ENCODE measurements around the gene SMURF2.

SMURF2 gene

GRCh38 chr17:64533784-64534183 is 128.3 kb downstream of the SMURF2 start:
- no peak for DNase-seq

DNA sequence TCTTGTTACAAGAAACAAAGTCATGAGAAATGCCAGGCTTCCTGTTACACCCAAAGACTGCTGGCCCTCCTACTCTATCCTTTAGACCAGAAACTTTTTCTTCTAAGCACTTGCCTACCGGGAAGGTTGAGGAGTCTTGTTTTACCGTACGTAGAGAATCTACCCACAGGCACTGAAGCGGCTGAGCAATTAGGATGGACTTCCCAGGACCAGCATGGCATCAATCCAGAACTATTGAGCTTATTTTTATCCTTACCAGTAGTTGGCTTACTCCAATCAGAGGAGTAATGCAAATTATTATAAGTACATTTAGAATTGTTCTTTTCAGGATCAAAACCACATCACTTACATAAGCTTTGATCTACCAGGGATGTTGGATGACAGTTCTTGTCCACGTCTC is 129.7 kb downstream of the SMURF2 start:
- no peak for DNase-seq

- no peak for DNase-seq
Measured at GRCh38 chr17:64531955-64532371, 130.1 kb downstream of the SMURF2 start.

DNA sequence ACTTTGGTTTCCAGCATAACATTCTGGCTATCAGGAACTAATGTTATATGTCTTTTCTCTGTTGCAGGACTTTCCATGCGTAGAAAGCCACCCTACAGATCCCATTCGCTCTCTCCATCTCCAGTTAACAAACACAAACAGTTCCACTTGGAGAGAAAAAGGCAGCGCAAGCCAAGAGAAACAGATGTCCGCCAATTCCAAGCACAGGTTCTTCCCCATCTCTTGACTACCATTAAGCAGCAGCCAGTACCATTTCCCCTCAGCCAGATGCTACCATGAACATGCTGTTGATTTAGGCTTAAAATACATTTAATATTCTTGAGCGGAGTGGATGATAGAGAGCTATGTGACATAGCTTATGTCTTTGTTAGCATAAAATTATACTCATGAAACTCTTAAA is 132.9 kb downstream of the SMURF2 start:
- no peak for DNase-seq

DNA sequence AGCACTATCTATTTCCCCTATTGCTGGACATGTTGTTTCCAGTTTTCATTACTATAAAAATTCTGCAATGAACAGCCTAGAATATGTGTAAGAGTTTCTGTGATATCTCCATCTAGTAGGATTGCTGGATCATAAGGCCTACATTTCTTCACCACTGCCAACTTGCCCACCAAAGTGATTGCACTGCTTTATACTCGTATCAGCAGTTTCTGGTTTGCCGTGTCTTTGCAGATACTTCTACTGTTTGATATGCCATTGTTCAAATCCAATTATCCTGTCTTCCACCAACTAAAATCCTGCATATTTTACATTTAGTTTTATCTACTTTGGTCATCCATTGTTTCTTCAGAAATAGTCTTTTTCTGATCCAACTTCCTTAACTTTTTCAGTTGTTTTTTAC is 134.2 kb downstream of the SMURF2 start:
- DNase-seq, result no peak

GRCh38 chr17:64520359-64520758 is 141.7 kb downstream of the SMURF2 start:
- no peak for DNase-seq

GRCh38 chr17:64519601-64520000 is 142.5 kb downstream of the SMURF2 start:
- no peak for DNase-seq

- no peak for DNase-seq
Measured at GRCh38 chr17:64515829-64516228, 146.3 kb downstream of the SMURF2 start.

GRCh38 chr17:64515419-64515818 is 146.7 kb downstream of the SMURF2 start:
- DNase-seq, result no peak

DNA sequence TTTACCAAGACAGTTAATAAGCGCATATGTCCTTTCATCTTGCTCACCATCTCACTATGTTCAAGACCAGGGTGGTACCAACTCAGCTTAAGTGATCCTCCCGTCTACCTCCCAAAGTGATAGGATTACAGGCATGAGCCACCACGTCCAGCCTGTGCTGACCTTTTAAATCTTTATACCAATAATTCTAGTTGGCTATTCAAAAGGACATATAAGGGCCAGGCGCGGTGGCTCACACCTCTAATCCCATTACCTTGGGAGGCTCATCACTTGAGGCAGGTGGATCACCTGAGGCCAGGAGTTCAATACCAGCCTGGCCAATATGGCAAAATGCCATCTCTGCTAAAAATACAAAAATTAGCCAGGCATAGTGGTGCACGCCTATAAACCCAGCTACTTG is 152.9 kb downstream of the SMURF2 start:
- no peak for DNase-seq

GRCh38 chr17:64508683-64509082 is 153.4 kb downstream of the SMURF2 start:
- no peak for DNase-seq

GRCh38 chr17:64507413-64507782 is 154.7 kb downstream of the SMURF2 start:
- DNase-seq, result peak; percentile 41

DNA sequence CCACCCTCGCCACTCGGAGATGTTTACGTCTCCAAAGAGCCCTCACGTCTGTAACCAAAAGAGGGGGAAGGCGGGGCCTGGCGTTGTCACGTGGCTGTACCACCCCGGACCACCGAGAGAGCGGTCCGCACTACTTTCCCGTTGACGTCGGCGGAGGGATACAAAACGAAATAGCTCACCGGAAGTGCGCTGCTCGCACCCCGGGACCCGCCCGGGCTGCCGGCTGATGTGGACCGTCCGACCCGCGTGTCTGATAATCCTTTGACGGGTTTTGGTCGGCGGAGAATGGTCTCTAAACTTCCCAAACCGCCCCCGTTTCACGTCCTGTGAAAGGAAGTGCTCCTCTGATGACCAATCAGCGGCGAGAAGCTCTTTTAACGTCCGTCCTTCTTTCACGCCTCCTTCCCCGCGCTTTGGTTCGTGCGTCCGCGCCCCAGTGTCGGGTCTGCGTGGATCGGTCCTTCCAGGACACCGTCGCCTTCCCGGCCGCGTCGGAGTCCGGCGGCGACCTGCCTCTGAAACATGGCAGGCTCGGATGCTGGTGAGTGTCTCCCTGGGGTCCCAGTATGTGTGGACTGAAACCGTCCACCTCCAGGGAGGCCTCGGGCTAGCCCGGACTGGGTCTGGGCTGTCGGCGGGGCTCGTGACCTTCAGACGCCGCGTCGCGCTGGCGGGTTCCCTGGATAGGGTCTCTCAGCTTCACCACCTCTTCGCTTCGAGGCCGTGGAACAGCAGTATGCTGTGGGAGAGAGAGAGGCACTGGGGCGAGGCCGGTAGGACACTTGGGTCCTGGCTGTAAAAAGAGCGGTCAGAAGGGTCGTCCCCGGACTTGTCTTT is 155.3 kb downstream of the SMURF2 start, which contains the start of gene CEP95:
Gene CEP95 (plus strand): TSS at position 402 of the 837 bp plus-strand sequence. CDS start 121 bp downstream, at position 523.
- peak; percentile 95 for DNase-seq

DNA sequence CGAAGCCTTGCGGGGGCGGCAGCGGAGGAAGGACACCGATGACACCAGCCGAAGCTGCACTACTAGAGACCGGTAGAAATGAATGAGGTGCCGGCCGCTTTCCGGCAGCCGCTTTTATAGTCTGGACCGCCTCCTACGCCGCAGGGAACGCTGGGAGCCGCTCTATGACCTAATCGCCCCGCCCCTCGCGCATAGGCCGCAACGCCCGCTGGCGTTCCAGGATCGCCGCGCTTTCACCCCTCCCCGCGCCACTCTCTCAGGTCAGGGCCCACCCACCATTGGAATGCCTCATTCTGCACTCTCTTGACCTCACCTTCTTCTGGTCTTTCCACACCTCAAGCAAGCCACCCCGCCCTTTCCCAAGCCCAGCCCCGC is 155.9 kb downstream of the SMURF2 start, which contains the start of gene DDX5:
Gene DDX5 (minus strand): TSS at position 89 of the 375 bp plus-strand sequence. CDS start 170 bp downstream, outside the sequence.
- peak; percentile 95 for DNase-seq

DNA sequence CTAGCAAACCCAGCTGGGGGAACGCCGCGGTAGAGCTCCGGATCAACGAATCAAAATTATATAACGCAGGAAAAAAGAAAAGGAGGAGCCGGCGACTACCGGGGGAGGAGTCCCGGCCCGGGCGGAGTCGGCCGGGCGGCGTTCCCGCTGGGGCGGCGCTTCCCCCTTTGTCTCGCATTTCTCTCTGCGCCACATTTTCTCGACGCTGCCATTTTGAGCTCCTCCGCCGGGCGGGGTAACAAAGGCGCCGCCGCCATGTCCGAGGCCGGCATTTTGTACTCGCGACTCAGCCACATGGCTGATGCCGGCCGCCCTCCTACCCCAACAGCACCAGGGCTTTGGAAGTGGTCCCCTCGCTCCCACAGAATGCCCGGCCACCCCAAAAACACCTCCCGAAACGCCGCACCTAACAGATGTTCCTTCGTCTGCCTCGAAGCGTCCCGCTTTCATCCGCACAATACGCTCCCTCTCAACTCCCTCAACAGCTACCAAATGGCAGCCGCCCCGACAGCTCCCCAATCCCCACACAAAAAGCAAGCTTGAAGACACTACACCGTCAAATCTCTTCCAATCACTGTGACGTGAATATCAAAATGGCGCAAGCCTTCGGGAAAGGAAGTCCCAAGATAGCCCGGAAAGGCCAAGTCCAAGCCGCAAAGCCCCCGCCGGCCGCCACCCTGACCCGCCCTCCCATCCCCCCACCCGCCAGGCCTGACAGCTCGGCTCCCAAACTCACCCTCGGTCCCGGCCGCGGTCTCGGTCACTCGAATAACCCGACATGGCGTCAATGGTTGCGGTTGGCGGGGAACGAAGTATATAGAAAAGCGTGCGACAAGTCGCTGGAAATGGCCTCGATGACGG is 156.5 kb downstream of the SMURF2 start:
- DNase-seq, result peak; percentile 65

DNA sequence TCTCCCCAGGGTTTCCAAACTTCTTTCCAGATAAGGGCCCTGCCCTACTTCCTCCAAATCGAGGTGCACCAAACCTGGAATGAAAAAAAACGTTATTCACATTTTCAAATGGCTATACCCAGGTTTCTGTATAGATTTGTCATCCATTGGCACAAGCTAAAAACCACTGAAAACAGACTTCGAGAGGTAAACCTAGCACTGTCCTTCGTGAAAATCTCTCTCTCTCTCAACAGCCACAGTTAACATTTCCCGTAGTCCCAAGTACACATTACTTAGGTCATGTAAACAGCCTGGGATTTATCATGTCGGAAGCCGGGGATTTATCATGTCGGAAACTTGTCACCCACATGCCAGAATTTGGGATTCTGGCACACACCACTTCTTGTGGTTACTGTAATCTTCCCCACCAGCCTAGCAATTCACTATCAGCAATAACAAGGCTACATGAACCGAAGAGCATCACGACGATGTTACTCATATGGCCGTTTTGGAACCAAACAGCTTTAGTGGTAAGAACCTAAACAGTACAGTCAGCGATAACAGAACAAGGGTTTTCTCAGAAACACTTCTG is 157.3 kb downstream of the SMURF2 start:
- DNase-seq, result no peak

- DNase-seq, result no peak
Measured at GRCh38 chr17:64503821-64504768, 158.0 kb downstream of the SMURF2 start.

DNA sequence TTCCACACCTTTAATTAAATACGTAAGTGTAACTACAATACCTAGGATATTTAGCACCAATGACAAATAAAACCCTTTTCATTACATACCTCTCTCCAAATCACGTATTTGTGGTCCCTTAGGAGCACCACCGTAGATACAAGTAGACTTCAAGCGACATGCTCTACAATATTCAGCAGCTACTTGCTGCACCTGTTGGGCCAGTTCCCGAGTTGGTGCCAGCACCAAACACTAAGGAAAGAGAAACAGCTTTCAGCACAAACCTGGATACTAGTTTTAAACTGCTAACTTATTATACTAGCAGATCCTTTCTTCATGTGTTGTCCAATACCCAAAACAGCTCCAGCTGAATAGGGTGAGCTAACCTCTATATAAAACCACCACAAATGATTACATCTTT is 158.8 kb downstream of the SMURF2 start:
- no peak for DNase-seq

DNA sequence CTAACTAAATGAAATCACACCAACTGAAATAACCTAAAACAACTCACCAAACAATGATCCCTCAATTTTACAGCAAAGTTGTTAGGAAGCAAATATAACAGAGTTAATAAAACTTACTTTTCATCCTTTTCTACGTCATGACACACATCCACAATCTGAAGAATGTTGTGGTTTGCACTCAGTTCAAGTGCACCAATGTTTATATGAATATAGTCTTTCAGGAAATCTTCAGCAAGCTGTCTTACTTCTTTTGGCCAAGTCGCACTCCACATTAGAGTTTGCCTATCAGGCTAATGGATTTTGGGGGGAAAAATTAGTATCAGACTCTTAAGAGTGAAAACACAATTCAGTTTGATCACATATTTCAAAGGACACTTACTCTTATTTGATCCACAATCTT is 159.3 kb downstream of the SMURF2 start:
- DNase-seq, result no peak

GRCh38 chr17:64502021-64502420 is 160.1 kb downstream of the SMURF2 start:
- DNase-seq, result no peak

DNA sequence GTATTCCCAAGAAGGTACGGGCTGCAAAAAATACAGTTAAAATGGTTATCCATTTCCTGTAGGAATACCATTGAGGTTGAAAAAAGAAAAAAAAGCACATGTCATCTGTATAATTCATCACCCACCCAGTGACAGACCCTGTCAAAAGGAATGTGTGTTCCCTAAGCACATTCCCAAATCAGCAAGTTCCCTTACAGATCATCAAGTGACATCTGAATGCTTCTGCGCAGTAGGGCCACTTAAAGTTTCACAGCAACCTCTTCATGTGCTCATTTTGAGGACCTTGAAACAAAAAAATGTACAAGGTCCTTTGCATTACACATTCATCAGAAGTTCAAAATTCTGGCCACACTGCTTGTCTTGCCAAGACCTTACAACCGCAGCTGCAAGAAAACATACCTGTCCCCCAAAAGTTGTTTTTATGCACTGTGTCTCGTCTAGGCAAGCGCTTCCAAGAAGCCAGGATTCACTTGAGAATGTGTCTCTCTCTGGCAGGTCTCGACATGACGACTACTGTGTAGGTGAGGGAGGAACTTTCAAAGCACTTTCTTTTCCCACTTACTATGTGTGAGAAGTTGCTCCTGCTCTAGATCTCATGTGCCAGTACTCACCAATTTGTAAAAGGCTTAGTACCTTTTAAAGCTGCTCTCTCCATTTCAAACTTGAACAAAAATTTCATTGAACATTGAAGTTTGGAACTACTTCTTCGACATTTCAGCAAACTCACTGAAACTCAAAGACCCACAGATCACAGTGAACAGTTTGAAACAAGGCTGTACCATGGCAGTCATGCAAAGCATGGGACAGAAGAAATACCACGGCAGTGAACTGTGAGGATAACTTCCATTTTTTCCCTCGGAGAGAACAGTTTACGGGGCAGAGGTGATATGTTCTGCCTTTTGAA is 161.0 kb downstream of the SMURF2 start:
- no peak for DNase-seq

Data from NCI-H748 treated with DMSO at 0.1 percent for 48 hours (cell line).